HepG2 (cell line): ENCODE measurements around the gene SLC17A9. TPM values are rescaled to one million over a fixed set of nuclear protein-coding genes. Genes with fewer than 3 reads are reported as not detected.
A peak's percentile ranks its signal among the peaks of the same experiment; 100 is the strongest.

Source experiments
- FOXA3 ChIP-seq: IDR thresholded peaks from 2 replicates; pipeline ENCODE4 v1.6.1; 2016; ENCODE audit warnings: missing genetic modification reagents, missing compliant biosample characterization
- JDP2 ChIP-seq: sonication (generic); formaldehyde crosslinking; IDR thresholded peaks from 2 replicates; pipeline ENCODE4 v1.8.1; 2022; ENCODE audit warnings: missing genetic modification reagents, borderline replicate concordance
- MAZ ChIP-seq, 2 experiments: sonication (generic) in 1 of 2; formaldehyde crosslinking in 1 of 2; IDR thresholded peaks; 2 replicates each; pipeline versions ENCODE4 v1.5.0 to v1.6.1; 2012 to 2020; ENCODE audit warnings: low read depth in 2 of 2, mild to moderate bottlenecking in 2 of 2, borderline replicate concordance in 1 of 2, improper control_type of control experiment in 1 of 2, low read length in 1 of 2, missing genetic modification reagents in 1 of 2, moderate library complexity in 1 of 2
- MBNL3 ChIP-seq: fragments of 250-450 bp; sonication (Bioruptor Pico); conservative IDR thresholded peaks from 2 replicates; pipeline ENCODE4 v1.8.0; 2022; ENCODE audit warnings: mild to moderate bottlenecking, inconsistent platforms
- NONO ChIP-seq, 2 experiments: fragments of 450-650 bp in 1 of 2; sonication (generic) in 1 of 2; formaldehyde crosslinking in 1 of 2; IDR thresholded peaks in 1 of 2; conservative IDR thresholded peaks in 1 of 2; 2 replicates each; pipeline versions ENCODE4 v1.6.1 to v1.8.0; 2017 to 2022; ENCODE audit warnings: mild to moderate bottlenecking in 1 of 2, missing genetic modification reagents in 1 of 2, moderate library complexity in 1 of 2
- PBX2 ChIP-seq: IDR thresholded peaks from 2 replicates; pipeline ENCODE4 v1.6.1; 2016; ENCODE audit warnings: control low read depth
- RORA ChIP-seq: sonication (generic); formaldehyde crosslinking; IDR thresholded peaks from 2 replicates; pipeline ENCODE4 v1.5.0; 2020; ENCODE audit warnings: mild to moderate bottlenecking, missing genetic modification reagents, moderate library complexity
- SSRP1 ChIP-seq: IDR thresholded peaks from 2 replicates; pipeline ENCODE4 v1.6.1; 2016; ENCODE audit warnings: control low read depth
- TOE1 ChIP-seq: sonication (generic); formaldehyde crosslinking; IDR thresholded peaks from 2 replicates; pipeline ENCODE4 v1.4.0; 2020; ENCODE audit warnings: mild to moderate bottlenecking, missing genetic modification reagents
- TRIM24 ChIP-seq: sonication (generic); formaldehyde crosslinking; IDR thresholded peaks from 2 replicates; pipeline ENCODE4 v1.8.0; 2022; ENCODE audit warnings: mild to moderate bottlenecking, missing genetic modification reagents
- ZNF501 ChIP-seq: sonication (generic); formaldehyde crosslinking; IDR thresholded peaks from 2 replicates; pipeline ENCODE4 v1.5.1; 2020; ENCODE audit warnings: mild to moderate bottlenecking, moderate library complexity, missing genetic modification reagents
- ZNF703 ChIP-seq: sonication (generic); formaldehyde crosslinking; IDR thresholded peaks from 2 replicates; pipeline ENCODE4 v1.5.1; 2020; ENCODE audit warnings: missing genetic modification reagents, mild to moderate bottlenecking, moderate library complexity, borderline replicate concordance
- ZNF713 ChIP-seq: sonication (generic); formaldehyde crosslinking; IDR thresholded peaks from 2 replicates; pipeline ENCODE4 v1.4.0; 2020; ENCODE audit warnings: mild to moderate bottlenecking, missing genetic modification reagents
- ZNF800 ChIP-seq: sonication (generic); formaldehyde crosslinking; IDR thresholded peaks from 2 replicates; pipeline ENCODE4 v1.4.0; 2020; ENCODE audit warnings: missing genetic modification reagents
- polyA plus RNA-seq, 8 experiments: library from polyadenylated mRNA; depleted of rRNA in 3 of 8; stranded (reverse) in 7 of 8; unstranded in 1 of 8; fragments of >200 nt; fragmentation: Illumina TruSeq in 4 of 8; extraction: Trizol in 4 of 8; gene quantifications; 2 replicates each; pipeline versions ENCODE4 v1.2.1 to v1.2.3, GENCODE V29; 2011 to 2016; ENCODE audit warnings: low read depth in 4 of 8, missing spikeins in 1 of 8, mixed read lengths in 1 of 8; ENCODE audit not compliant: insufficient read depth in 1 of 8
- total RNA-seq, 5 experiments: library from RNA; depleted of rRNA; stranded (reverse); fragments of >200 nt; fragmentation: Illumina TruSeq; extraction: Trizol; gene quantifications; 2 replicates each; pipeline ENCODE4 v1.2.3, GENCODE V29; 2016; ENCODE audit warnings: low read depth in 1 of 5
- TF ChIP-seq, protein P1 (sequence below): sonication (generic); formaldehyde crosslinking; IDR thresholded peaks from 2 replicates; pipeline ENCODE4 v1.5.0; 2020; ENCODE audit warnings: mild to moderate bottlenecking, missing genetic modification reagents
- TF ChIP-seq, protein P2 (sequence below): sonication (generic); formaldehyde crosslinking; IDR thresholded peaks from 2 replicates; pipeline ENCODE4 v1.5.1; 2020; ENCODE audit warnings: missing genetic modification reagents, mild to moderate bottlenecking, borderline replicate concordance
- TF ChIP-seq, protein P3 (sequence below), 2 experiments: sonication (generic) in 1 of 2; formaldehyde crosslinking in 1 of 2; IDR thresholded peaks; 2 replicates each; pipeline versions ENCODE4 v1.4.0 to v1.6.1; 2018 to 2020; ENCODE audit warnings: missing genetic modification reagents in 2 of 2, borderline replicate concordance in 1 of 2, low read depth in 1 of 2, mild to moderate bottlenecking in 1 of 2, missing biosample characterization in 1 of 2
- TF ChIP-seq, protein P4 (sequence below): sonication (generic); formaldehyde crosslinking; IDR thresholded peaks from 2 replicates; pipeline ENCODE4 v1.5.0; 2020; ENCODE audit warnings: missing genetic modification reagents

Gene SLC17A9
- total and polyA plus RNA-seq, 2 of the 13 experiments (the other 11 are each of a cell fraction or from before 2014, with no cell fraction given) = 110 to 191 TPM

- TF ChIP-seq ZNF703 (CRISPR knock-in tag) (no peak), PBX2 (CRISPR knock-in tag) (no peak), MAZ (IDR thresholded peaks at IDR 0.05; ENCODE audit: borderline replicate concordance, low read depth, low read length) (no peak), MAZ (CRISPR knock-in tag; IDR thresholded peaks at IDR 0.05; ENCODE audit: low read depth) (peak; percentile 82), JDP2 (no peak; the same call in 1 of the 2 replicates), TOE1 (CRISPR knock-in tag) (no peak), ZNF713 (CRISPR knock-in tag) (no peak), ZNF501 (CRISPR knock-in tag) (no peak; the same call in 1 of the 2 replicates), RORA (CRISPR knock-in tag) (no peak), SSRP1 (CRISPR knock-in tag) (no peak), NONO (IDR thresholded peaks at IDR 0.05) (no peak), NONO (CRISPR knock-in tag; conservative IDR thresholded peaks at IDR 0.05) (peak; percentile 89), MBNL3 (CRISPR knock-in tag) (no peak), FOXA3 (0 out of 2 replicates have a peak, but pooled peaks have one; percentile 10), TRIM24 (CRISPR knock-in tag) (no peak), ZNF800 (CRISPR knock-in tag) (no peak)
- TF ChIP-seq, protein P1, sequence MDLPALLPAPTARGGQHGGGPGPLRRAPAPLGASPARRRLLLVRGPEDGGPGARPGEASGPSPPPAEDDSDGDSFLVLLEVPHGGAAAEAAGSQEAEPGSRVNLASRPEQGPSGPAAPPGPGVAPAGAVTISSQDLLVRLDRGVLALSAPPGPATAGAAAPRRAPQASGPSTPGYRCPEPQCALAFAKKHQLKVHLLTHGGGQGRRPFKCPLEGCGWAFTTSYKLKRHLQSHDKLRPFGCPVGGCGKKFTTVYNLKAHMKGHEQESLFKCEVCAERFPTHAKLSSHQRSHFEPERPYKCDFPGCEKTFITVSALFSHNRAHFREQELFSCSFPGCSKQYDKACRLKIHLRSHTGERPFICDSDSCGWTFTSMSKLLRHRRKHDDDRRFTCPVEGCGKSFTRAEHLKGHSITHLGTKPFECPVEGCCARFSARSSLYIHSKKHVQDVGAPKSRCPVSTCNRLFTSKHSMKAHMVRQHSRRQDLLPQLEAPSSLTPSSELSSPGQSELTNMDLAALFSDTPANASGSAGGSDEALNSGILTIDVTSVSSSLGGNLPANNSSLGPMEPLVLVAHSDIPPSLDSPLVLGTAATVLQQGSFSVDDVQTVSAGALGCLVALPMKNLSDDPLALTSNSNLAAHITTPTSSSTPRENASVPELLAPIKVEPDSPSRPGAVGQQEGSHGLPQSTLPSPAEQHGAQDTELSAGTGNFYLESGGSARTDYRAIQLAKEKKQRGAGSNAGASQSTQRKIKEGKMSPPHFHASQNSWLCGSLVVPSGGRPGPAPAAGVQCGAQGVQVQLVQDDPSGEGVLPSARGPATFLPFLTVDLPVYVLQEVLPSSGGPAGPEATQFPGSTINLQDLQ = peak; percentile 39; the same call in 1 of the 2 replicates
- TF ChIP-seq, protein P2, sequence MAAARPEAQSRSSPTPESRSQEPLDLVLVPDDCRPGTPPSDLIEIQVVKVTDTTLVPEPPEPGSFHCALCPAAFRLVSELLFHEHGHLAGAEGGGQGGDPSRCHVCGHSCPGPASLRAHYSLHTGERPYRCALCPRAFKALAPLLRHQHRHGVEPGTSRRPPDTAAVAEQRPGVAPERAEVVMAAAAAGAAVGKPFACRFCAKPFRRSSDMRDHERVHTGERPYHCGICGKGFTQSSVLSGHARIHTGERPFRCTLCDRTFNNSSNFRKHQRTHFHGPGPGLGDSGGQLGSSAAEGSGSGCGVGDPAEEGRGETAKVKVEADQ = 0 out of 2 replicates have a peak, but pooled peaks have one; percentile 50
- TF ChIP-seq, protein P3, sequence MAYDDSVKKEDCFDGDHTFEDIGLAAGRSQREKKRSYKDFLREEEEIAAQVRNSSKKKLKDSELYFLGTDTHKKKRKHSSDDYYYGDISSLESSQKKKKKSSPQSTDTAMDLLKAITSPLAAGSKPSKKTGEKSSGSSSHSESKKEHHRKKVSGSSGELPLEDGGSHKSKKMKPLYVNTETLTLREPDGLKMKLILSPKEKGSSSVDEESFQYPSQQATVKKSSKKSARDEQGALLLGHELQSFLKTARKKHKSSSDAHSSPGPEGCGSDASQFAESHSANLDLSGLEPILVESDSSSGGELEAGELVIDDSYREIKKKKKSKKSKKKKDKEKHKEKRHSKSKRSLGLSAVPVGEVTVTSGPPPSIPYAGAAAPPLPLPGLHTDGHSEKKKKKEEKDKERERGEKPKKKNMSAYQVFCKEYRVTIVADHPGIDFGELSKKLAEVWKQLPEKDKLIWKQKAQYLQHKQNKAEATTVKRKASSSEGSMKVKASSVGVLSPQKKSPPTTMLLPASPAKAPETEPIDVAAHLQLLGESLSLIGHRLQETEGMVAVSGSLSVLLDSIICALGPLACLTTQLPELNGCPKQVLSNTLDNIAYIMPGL (CRISPR knock-in tag; IDR thresholded peaks at IDR 0.05; ENCODE audit: borderline replicate concordance in 1 of 2, low read depth in 1 of 2) = peak in 1 of 2 experiments; percentile 24; a peak in 1 of 4 replicates
- TF ChIP-seq, protein P4, sequence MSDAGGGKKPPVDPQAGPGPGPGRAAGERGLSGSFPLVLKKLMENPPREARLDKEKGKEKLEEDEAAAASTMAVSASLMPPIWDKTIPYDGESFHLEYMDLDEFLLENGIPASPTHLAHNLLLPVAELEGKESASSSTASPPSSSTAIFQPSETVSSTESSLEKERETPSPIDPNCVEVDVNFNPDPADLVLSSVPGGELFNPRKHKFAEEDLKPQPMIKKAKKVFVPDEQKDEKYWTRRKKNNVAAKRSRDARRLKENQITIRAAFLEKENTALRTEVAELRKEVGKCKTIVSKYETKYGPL (CRISPR knock-in tag) = no peak
These were observed 16.1 kb downstream of the SLC17A9 start (continued) for GRCh38 chr20:62968378-62969178.
